Naive thymus-derived CD4-positive, alpha-beta T cell (primary cell): ENCODE measurements around the gene CYB5B. TPM values are rescaled to one million over a fixed set of nuclear protein-coding genes. Genes with fewer than 3 reads are reported as not detected.

Source experiments
- ATAC-seq: fragments of 150-1000 bp; cut with Tn5 transposase; 2 replicates; pipeline ENCODE4 v1.10.0; 2021; ENCODE audit warnings: mild to moderate bottlenecking, moderate library complexity
- CTCF ChIA-PET: fragments of 350-600 bp; sonication (Branson Sonifier 250); formaldehyde crosslinking; loops from one replicate; lab custom pipeline; 2021; ENCODE audit warnings: antibody characterized with exemption; lab: Charles Lee
- POLR2A ChIA-PET: fragments of 350-600 bp; sonication (Branson Sonifier 250); formaldehyde crosslinking; loops from one replicate; lab custom pipeline; 2021; ENCODE audit warnings: antibody characterized with exemption, inconsistent platforms; lab: Charles Lee
- DNase-seq, 9 donors: peaks; one replicate each; pipeline versions ENCODE4 v3.0.0 to v3.0.0-alpha.2; 2020 to 2022; ENCODE audit warnings: mixed read lengths in 1 of 9
- H3K27ac ChIP-seq: one replicate; pipeline ENCODE4 v1.7.0; 2013; ENCODE audit warnings: mild to moderate bottlenecking, low read depth, low read length, moderate library complexity
- H3K27me3 ChIP-seq, 2 donors: one replicate each; pipeline ENCODE4 v1.7.0; 2013; ENCODE audit warnings: low read length in 2 of 2, mild to moderate bottlenecking in 2 of 2, moderate library complexity in 2 of 2; ENCODE audit not compliant: control insufficient read depth in 2 of 2, insufficient read depth in 2 of 2
- H3K36me3 ChIP-seq, 3 experiments: 1 replicate in 2 of 3; 2 replicates in 1 of 3; pipeline ENCODE4 v1.7.0; 2013; ENCODE audit warnings: low read length in 3 of 3, mild to moderate bottlenecking in 3 of 3, moderate library complexity in 1 of 3; ENCODE audit not compliant: insufficient read depth in 3 of 3, control insufficient read depth in 2 of 3
- H3K4me1 ChIP-seq, 2 donors: one replicate each; pipeline ENCODE4 v1.7.0; 2013; ENCODE audit warnings: low read length in 2 of 2, mild to moderate bottlenecking in 2 of 2, moderate library complexity in 1 of 2; ENCODE audit not compliant: control insufficient read depth in 2 of 2, insufficient read depth in 2 of 2
- H3K4me3 ChIP-seq: 2 replicates; pipeline ENCODE4 v1.7.0; 2013; ENCODE audit warnings: mild to moderate bottlenecking, low read length
- H3K9me3 ChIP-seq, 3 experiments: 1 replicate in 2 of 3; 2 replicates in 1 of 3; pipeline ENCODE4 v1.7.0; 2013; ENCODE audit warnings: low read length in 3 of 3; ENCODE audit not compliant: control insufficient read depth in 2 of 3
- H3K27ac Mint-ChIP-seq, 9 donors: one replicate each; pipeline ENCODE4 v1.8.0; 2020 to 2022; ENCODE audit warnings: mixed read lengths in 9 of 9, mild to moderate bottlenecking in 8 of 9, moderate library complexity in 5 of 9, inconsistent platforms in 2 of 9
- H3K27me3 Mint-ChIP-seq, 5 donors: one replicate each; pipeline ENCODE4 v1.8.0; 2021 to 2022; ENCODE audit warnings: mixed read lengths in 5 of 5, mild to moderate bottlenecking in 1 of 5
- H3K36me3 Mint-ChIP-seq, 5 donors: one replicate each; pipeline ENCODE4 v1.8.0; 2020 to 2022; ENCODE audit warnings: mixed read lengths in 5 of 5, mild to moderate bottlenecking in 3 of 5, inconsistent platforms in 1 of 5
- H3K4me1 Mint-ChIP-seq, 7 donors: one replicate each; pipeline ENCODE4 v1.8.0; 2020 to 2022; ENCODE audit warnings: mixed read lengths in 7 of 7, mild to moderate bottlenecking in 3 of 7, inconsistent platforms in 1 of 7
- H3K4me3 Mint-ChIP-seq, 10 donors: one replicate each; pipeline ENCODE4 v1.8.0; 2020 to 2022; ENCODE audit warnings: mild to moderate bottlenecking in 10 of 10, mixed read lengths in 10 of 10, moderate library complexity in 6 of 10, inconsistent platforms in 2 of 10
- H3K9me3 Mint-ChIP-seq, 11 donors: one replicate each; pipeline ENCODE4 v1.8.0; 2020 to 2022; ENCODE audit warnings: mixed read lengths in 11 of 11, mild to moderate bottlenecking in 4 of 11, inconsistent platforms in 1 of 11, moderate library complexity in 1 of 11
- intact Hi-C, 2 donors: fragments of 100-400 bp; cut with micrococcal nuclease; formaldehyde crosslinking; loops; one replicate each; pipeline ENCODE4 v1.15.1; 2023
- polyA plus RNA-seq, 2 donors: library from polyadenylated mRNA; unstranded; fragments of 300-500 nt; fragmentation: Illumina TruSeq; gene quantifications; one replicate each; pipeline ENCODE4 v1.2.3, GENCODE V29; 2021
- total RNA-seq, 6 experiments: library from RNA in 5 of 6; stranded (reverse) in 5 of 6; gene quantifications; 1 replicate in 5 of 6; 2 replicates in 1 of 6; pipeline ENCODE4 v1.2.3 and lab custom pipeline; 2021 to 2026

CYB5B gene, protein sequence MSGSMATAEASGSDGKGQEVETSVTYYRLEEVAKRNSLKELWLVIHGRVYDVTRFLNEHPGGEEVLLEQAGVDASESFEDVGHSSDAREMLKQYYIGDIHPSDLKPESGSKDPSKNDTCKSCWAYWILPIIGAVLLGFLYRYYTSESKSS
- 100 to 1,000 TPM in 1 of 5 experiments, 10 to 100 TPM in 4; 29.6 to 148 (median 48.2) TPM for total RNA-seq
- polyA plus RNA-seq, result 100 to 1,000 TPM in 1 of 2 donors, 10 to 100 TPM in 1; 95.7 to 119 TPM
- 30.0 reads per million, percentile 60 among the genes with 10 or more reads in this experiment for total RNA-seq (lab: John Stamatoyannopoulos, UW)

DNA sequence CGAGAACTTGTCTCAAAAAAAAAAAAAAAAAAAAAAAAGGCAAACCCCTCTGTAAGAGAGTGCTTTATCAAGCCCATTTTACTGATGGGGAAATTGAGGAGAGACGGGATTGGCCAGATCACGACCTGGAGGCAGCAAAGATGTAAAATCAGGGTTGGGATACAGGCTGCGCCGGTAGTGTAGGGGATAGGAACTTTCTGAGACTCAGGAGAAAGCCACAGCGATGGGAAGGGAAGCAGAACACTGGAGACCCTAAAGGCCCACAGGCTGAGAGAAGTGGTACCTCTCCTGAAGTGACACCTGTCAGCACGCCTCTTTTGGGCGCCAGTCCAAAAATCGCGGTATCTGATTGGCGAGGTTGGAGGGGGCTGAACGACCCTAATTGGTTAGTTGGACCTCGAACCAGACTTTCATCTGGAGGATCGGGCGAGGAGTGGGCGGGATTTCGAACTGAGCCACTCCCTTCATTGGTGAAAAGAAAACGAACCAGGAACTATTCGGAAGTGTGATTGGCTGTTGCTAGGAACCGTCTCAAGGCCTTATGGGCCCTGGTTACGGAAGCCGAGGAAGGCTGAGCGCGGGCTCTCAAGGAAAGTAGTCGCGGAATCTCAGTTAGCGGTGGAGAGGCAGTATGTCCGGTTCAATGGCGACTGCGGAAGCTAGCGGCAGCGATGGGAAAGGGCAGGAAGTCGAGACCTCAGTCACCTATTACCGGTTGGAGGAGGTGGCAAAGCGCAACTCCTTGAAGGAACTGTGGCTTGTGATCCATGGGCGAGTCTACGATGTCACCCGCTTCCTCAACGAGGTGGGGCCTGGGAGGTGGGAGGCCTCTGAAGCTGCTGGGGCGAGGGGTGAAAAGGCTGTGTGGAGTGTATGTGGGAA, at the start of gene CYB5B:
Gene CYB5B, plus strand, starts transcription at position 567 of the 882 bp plus-strand sequence. Its CDS starts 65 bp downstream, at position 632.
- H3K9me3 Mint-ChIP-seq, result peaks cover 0 to 9% (median 6%) of the 10 kb centered on the region in 11 donors
- no peaks in the 10 kb centered on the region for H3K9me3 ChIP-seq

DNA sequence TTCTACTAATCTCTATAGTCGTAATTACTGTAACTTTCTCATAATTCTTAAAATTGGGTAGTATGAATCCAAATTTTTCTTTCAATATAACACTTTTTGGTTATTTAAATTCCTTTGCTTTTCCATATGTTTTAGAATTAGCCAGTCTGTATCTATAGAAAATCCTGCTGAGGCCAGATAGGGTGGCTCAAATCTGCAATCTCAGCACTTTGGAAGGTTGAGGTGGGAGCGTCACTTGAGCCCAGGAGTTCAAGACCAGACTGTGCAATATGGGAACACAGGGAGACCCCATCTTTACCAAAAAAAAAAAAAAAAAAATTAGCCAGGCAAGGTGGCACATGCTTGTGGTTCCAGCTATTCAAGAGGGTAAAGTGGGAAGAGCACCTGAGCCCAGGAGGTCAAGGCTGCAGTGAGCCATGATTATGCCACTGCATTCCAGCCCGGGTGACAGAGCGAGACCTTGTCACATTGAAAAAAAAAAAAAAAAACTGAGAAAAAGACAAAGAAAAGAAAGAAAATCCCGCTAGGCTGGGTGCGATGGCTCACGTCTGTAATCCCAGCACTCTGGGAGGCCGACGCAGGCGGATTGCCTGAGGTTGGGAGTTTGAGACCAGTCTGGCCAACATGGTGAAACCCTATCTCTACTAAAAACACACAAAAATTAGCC, 47.9 kb upstream of the CYB5B start:
- DNase-seq, result no peak
- H3K36me3 Mint-ChIP-seq, result peaks cover 0 to 27% (median 15%) of the 10 kb centered on the region in 5 donors
- H3K4me3 Mint-ChIP-seq, result no peak overlapping the region
- Histone ChIP-seq H3K4me3 (no peak overlapping the region), H3K27ac (no peak overlapping the region), H3K27me3 (no peaks in the 10 kb centered on the region), H3K4me1 (no peaks in the 10 kb centered on the region), H3K36me3 (peaks cover 0 to 28% (median 0%) of the 10 kb centered on the region in 3 experiments), H3K9me3 (no peaks in the 10 kb centered on the region)
- ATAC-seq, result no peak
- ChIA-PET CTCF (no interaction called here), POLR2A (no interaction called here)
- no peaks in the 10 kb centered on the region for H3K9me3 Mint-ChIP-seq
- intact Hi-C loops, result no loop called here
- H3K4me1 Mint-ChIP-seq, result peaks cover 5 to 35% (median 25%) of the 10 kb centered on the region in 7 donors
- H3K27me3 Mint-ChIP-seq, result no peaks in the 10 kb centered on the region
- H3K27ac Mint-ChIP-seq, result peak overlapping the region in 2 of 9 donors; percentile 9 to 37

More for the DNA sequence above, at the start of gene CYB5B:
- peak within 1 kb of the TSS; percentile 84 for H3K4me3 ChIP-seq
- DNase-seq, result peak; percentile 72 to 98 (median 96)
- intact Hi-C loops, result loop anchor here (1.0 to 10.0 kb wide), 10 partner anchors 20 to 581 kb away; partner anchors contain the start of genes COG8 (in 2 of the 2), NFAT5 (in 2 of the 2), NIP7 (in 2 of the 2) and NOB1 (in 2 of the 2)
- Mint-ChIP-seq H3K27ac (peak within 1 kb of the TSS; percentile 89 to 98 (median 93)), H3K4me1 (peaks cover 12 to 49% (median 37%) of the 10 kb centered on the region in 7 donors), H3K36me3 (peaks cover 10 to 27% (median 22%) of the 10 kb centered on the region in 5 donors), H3K4me3 (peak within 1 kb of the TSS; percentile 92 to 99 (median 97)), H3K27me3 (no peaks in the 10 kb centered on the region)
- ChIA-PET CTCF (no interaction called here), POLR2A (interaction anchor here (0.6 to 1.8 kb wide), 8 partner anchors 12 to 237 kb away, joined by 3 to 18 read pairs (median 5); no protein-coding TSS in a partner anchor)
- H3K36me3 ChIP-seq, result peaks cover 0 to 17% (median 0%) of the 10 kb centered on the region in 3 experiments
- no peaks in the 10 kb centered on the region for H3K27me3 ChIP-seq
- peak within 1 kb of the TSS; percentile 83 for H3K27ac ChIP-seq
- peaks cover 0 to 13% of the 10 kb centered on the region in 2 donors for H3K4me1 ChIP-seq
- peak; percentile 98 for ATAC-seq

DNA sequence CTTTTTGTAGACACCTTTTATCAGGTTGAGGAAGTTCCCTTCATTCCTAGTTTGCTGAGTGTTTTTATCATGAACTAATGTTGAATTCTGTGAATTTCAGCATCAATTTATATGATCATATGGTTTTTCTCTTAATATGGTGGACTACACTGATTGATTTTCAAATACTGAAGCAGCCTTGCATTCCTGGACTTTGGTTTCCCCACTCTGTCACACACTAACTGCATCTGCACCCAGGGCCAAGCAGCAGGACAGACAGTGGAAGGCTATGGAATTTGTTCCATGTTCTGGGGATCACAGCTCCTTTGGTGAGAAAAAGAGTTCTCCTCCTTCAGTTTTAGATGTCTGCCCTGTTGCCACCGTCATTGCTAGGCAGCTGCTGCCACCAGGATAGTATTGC, 46.4 kb upstream of the CYB5B start:
- Histone ChIP-seq H3K9me3 (no peaks in the 10 kb centered on the region), H3K36me3 (peaks cover 0 to 33% (median 4%) of the 10 kb centered on the region in 3 experiments), H3K27ac (no peak overlapping the region), H3K4me3 (no peak overlapping the region), H3K4me1 (peaks cover 0 to 6% of the 10 kb centered on the region in 2 donors), H3K27me3 (no peaks in the 10 kb centered on the region)
- Mint-ChIP-seq H3K4me3 (no peak overlapping the region), H3K27me3 (no peaks in the 10 kb centered on the region), H3K4me1 (peaks cover 8 to 40% (median 31%) of the 10 kb centered on the region in 7 donors), H3K27ac (peak overlapping the region in 8 of 9 donors; percentile 1 to 79 (median 73)), H3K9me3 (no peaks in the 10 kb centered on the region), H3K36me3 (peaks cover 0 to 27% (median 21%) of the 10 kb centered on the region in 5 donors)
- ChIA-PET POLR2A (interaction anchor here (1.0 to 1.8 kb wide), 2 partner anchors 40 to 52 kb away, joined by 3 to 5 read pairs; no protein-coding TSS in a partner anchor), CTCF (interaction anchor here (0.6 kb wide), 1 partner anchor 10 kb away, joined by 3 read pairs; no protein-coding TSS in a partner anchor)
- ATAC-seq, result no peak
- intact Hi-C loops, result no loop called here
- DNase-seq, result no peak

DNA sequence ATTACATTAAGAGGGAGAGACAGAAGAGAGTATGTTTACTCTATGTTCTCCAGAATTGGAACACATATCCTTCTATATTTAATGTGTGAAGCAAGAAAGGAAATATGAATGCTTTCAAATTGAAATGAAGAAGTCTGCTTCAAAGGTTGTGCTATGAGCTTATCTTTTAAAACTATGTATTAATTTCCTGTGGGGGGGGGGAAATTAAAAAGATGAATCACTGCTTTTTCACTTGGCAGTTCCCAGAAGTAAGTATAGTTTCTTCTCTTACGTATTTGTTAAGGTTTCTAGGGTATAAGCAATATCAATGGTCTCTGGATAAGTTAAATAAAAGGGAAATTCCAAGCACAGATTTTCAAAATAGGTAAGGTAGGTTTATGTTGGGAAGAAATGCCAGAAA, 45.7 kb upstream of the CYB5B start:
- intact Hi-C loops, result no loop called here
- H3K27me3 ChIP-seq, result no peaks in the 10 kb centered on the region
- H3K4me3 Mint-ChIP-seq, result no peak overlapping the region
- DNase-seq (no peak), ATAC-seq (no peak)
- H3K36me3 ChIP-seq, result peaks cover 0 to 38% (median 4%) of the 10 kb centered on the region in 3 experiments
- ChIA-PET CTCF (interaction anchor here (0.6 kb wide), 1 partner anchor 9 kb away, joined by 3 read pairs; no protein-coding TSS in a partner anchor), POLR2A (interaction anchor here (1.0 to 1.8 kb wide), 2 partner anchors 40 to 53 kb away, joined by 3 to 5 read pairs; no protein-coding TSS in a partner anchor)
- H3K27me3 Mint-ChIP-seq, result no peaks in the 10 kb centered on the region
- H3K9me3 ChIP-seq, result no peaks in the 10 kb centered on the region
- H3K36me3 Mint-ChIP-seq, result peaks cover under 1 to 31% (median 19%) of the 10 kb centered on the region in 5 donors
- H3K27ac Mint-ChIP-seq, result peak overlapping the region in 7 of 9 donors; percentile 4 to 78 (median 41)
- no peaks in the 10 kb centered on the region for H3K9me3 Mint-ChIP-seq
- peaks cover 13 to 42% (median 30%) of the 10 kb centered on the region in 7 donors for H3K4me1 Mint-ChIP-seq
- H3K27ac ChIP-seq, result peak overlapping the region; percentile 17
- H3K4me1 ChIP-seq, result peaks cover 0 to 6% of the 10 kb centered on the region in 2 donors
- no peak overlapping the region for H3K4me3 ChIP-seq

DNA sequence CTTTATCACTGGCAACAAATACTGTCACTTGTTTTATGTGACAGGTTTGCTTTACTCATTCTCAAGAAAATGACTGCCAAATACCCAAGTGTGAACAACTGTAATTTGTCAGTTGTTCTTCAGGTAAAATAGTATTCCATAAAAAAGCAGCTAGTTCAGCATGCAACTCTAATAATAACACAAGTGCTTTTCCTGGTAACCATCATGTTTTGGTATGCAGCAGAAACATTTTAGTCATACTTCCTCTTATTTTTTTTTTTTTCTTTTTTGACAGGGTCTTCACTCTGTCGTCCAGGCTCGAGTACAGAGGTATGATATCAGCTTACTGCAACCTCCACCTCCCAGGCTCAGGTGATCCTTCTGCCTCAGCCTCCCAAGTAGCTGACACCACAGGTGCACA, 43.2 kb upstream of the CYB5B start:
- Histone ChIP-seq H3K36me3 (peaks cover 0 to 44% (median 4%) of the 10 kb centered on the region in 3 experiments), H3K4me1 (peaks cover 10 to 20% of the 10 kb centered on the region in 2 donors), H3K9me3 (no peaks in the 10 kb centered on the region), H3K27me3 (no peaks in the 10 kb centered on the region), H3K4me3 (no peak overlapping the region), H3K27ac (no peak overlapping the region)
- intact Hi-C loops, result no loop called here
- Mint-ChIP-seq H3K4me1 (peaks cover 22 to 59% (median 48%) of the 10 kb centered on the region in 7 donors), H3K4me3 (no peak overlapping the region), H3K27me3 (no peaks in the 10 kb centered on the region), H3K36me3 (peaks cover 4 to 34% (median 19%) of the 10 kb centered on the region in 5 donors), H3K9me3 (peaks cover 0 to 2% (median 0%) of the 10 kb centered on the region in 11 donors), H3K27ac (no peak overlapping the region)
- no peak for ATAC-seq
- no peak for DNase-seq
- POLR2A ChIA-PET, result interaction anchor here (0.6 to 1.7 kb wide), 4 partner anchors 15 to 1082 kb away, joined by 3 to 4 read pairs (median 3); no protein-coding TSS in a partner anchor
- CTCF ChIA-PET, result no interaction called here
